Urothelium cell line (cell line): ENCODE measurements around the gene YWHAE.
"Not testable (repeated sequence)": the region's sequence is repeated elsewhere in the genome, so short reads cannot be mapped to it uniquely, and the experiment has no call there.

Source experiments
- DNase-seq: peaks from one replicate; pipeline ENCODE4 v3.0.0; 2011; ENCODE audit warnings: low spot score, mixed read lengths
- FAIRE-seq: peaks from 2 replicates; lab custom pipeline; 2011; peaks lifted over from hg19 to GRCh38; lab: Jason Lieb, UNC

Gene YWHAE

DNA sequence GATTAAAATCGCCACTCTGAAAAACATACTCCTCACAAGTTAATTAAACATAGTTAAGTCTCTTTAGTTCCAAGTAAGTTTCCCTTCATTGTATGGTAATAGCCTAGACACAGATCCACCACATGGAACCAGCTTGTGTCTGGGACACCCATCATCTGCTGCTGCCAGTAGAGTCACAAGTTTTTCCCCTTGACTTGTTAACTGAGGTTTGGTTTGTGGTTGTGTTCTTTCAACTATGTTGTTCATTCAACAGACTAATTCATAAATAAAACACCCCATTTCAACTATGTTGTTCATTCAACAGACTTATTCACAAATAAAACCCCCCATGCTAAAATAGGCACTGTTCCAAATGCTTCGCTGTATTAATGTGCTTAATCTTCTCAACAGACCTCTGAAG is 24.4 kb downstream of the YWHAE start:
- DNase-seq (no peak), FAIRE-seq (no peak)

- FAIRE-seq, result no peak
Observed at GRCh38 chr17:1374431-1375177, 25.4 kb downstream of the YWHAE start.

DNA sequence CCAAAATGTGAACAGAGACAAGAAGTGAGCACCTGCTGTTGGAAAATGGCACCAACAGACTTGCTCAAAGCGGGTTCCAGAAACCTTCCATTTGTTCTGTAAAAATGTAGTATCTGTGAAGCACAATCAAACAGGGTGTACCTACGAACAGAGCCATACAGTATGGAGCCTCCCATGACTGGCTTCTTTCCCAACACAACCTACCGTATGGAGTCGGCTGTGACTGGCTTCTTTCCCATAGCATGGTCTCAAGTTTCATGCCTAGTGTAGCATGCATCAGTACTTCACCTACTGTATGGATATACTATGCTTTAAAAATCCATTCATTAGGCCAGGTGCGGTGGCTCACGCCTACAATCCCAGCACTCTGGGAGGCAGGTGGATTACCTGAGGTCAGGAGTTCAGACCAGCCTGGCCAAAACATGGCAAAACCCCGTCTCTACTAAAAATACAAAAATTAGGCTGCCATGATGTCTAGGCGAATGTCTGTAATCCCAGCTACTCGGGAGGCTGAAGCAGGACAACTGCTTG is 26.2 kb downstream of the YWHAE start:
- no peak for FAIRE-seq
- DNase-seq, result no peak

More at GRCh38 chr17:1374431-1375177, 25.4 kb downstream of the YWHAE start:
- DNase-seq, result no peak

- no peak for FAIRE-seq
- no peak for DNase-seq
Observed at GRCh38 chr17:1372618-1373017, 27.4 kb downstream of the YWHAE start.

GRCh38 chr17:1371893-1372590 is 28.0 kb downstream of the YWHAE start:
- no peak for DNase-seq
- no peak for FAIRE-seq

DNA sequence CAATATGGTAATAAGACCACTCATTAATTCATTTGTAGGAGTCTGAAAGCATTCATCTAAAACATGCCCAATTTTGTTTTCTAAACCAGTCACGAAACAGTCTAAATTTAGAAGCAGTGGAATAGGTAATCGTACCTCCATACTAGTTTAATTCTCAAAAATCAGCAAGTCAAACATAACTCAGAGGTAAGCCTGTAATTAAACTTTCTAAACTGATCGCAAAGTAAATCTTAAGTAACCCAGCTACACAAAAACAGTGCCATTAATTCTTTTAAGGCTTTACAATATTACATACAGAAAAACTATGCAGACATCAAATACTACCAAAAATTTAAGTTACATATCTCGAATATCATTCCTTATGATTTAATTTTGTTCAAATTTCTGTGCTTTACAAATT is 31.4 kb downstream of the YWHAE start:
- no peak for DNase-seq
- FAIRE-seq, result no peak

DNA sequence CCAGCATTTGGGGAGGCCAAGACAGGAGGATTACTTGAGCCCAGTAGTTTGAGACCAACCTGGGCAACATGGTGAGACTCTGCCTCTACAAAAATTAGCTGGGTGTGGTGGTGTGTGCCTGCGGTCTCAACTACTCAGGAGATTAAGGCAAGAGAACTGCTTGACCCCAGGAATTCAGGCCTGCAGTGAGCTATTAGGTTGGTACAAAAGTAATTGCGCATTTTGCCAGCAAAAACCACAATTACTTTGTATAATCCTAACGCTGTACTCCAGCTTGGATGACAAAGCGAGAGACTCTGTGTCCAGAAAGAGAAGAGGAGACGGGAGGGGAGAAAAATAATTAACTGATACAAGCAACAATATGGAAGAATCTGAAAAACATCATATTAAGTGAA is 32.7 kb downstream of the YWHAE start:
- FAIRE-seq (no peak), DNase-seq (no peak)

DNA sequence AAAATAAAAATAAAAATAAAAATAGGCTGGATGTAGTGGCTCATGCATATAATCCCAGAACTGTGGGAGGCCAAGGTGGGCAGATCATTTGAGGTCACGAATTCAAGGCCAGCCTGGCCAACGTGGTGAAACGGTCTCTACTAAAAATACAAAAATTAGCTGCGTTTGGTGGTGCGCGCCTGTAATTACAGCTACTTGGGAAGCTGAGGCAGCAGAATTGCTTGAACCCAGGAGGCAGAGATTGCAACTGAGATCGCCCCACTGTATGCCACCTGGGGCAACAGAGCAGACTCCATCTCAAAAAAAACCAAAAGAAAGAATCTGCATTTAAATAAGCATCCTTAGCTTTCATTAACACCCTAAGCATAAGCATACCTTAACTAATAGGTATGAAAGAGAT is 33.8 kb downstream of the YWHAE start:
- DNase-seq, result no peak
- no peak for FAIRE-seq

GRCh38 chr17:1365445-1366039 is 34.5 kb downstream of the YWHAE start:
- peak; percentile 52 for DNase-seq
- FAIRE-seq, result no peak

GRCh38 chr17:1362964-1363363 is 37.1 kb downstream of the YWHAE start:
- no peak for DNase-seq
- FAIRE-seq, result no peak

DNA sequence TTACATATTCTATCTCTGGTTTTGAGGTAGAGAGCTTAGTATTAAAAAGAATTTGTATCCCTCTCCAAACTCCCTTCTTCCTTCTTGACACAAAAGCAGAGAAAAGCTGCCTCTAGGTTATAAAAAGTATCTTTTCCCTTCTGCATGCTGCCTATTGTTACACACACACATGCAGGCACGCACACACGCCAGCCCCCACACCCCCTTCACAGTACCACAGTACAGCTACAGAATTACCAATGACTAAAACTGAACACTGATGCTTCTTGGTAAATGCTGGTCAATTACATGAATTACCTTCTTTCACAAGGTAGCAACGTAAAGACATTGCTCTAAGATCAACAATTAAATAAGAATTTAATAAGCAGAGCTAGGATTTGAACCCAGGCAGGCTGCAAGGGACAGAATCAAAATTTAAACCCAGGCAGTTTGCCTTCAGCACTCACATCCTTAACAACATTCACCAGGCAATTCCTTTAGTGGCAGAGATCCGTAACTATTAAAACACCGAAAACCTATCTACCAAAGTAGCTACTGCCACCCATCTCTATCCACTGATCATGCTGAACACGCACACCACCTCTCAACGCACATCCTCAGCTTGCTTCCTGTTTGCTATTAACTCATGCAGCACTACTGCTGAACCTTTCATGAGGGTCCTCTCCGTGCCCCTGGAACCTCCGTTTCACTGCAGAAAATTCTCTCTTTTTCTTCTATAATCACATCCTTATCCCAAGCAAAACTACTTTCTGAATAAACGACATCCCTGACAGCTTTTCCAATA is 37.8 kb downstream of the YWHAE start:
- DNase-seq (no peak), FAIRE-seq (no peak)

- no peak for FAIRE-seq
Observed at GRCh38 chr17:1360975-1361374, 39.0 kb downstream of the YWHAE start.

DNA sequence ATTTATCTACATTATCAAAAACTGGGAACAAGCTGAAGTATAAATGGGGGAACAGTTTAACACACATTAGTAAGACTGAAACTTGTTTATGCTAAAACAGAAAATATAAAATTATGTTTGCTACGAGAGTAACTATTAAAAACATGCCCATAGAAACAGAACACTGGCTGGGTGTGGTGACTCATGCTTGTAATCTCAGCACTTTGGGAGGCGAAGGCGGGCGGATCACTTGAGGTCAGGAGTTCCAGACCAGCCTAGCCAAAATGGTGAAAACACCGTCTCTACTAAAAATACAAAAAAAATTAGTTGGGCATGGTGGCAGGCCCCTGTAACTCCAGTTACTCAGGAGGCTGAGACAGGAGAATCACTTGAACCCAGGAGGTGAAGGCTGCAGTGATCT is 39.7 kb downstream of the YWHAE start:
- DNase-seq, FAIRE-seq: not testable (repeated sequence)

More at GRCh38 chr17:1360975-1361374, 39.0 kb downstream of the YWHAE start:
- DNase-seq, result no peak

DNA sequence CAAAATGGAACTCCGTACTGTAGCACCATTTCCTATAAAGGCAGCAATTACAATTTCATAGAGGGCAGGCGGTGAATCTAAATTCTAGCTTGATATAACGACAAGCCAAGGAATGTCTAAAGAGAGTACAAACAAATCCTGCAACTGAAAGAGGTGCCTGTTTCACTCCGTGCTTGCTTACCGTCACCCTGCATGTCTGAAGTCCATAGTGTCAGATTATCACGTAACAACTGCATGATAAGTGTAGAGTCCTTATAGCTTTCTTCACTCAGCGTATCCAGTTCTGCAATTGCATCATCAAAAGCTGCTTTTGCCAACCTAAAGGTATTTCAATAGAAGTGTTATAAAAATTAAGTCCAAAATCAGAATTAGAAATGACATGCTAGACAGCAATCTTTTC is 46.0 kb downstream of the YWHAE start:
- DNase-seq (no peak), FAIRE-seq (no peak)

GRCh38 chr17:1352530-1352929 is 47.5 kb downstream of the YWHAE start:
- DNase-seq, FAIRE-seq: not testable (repeated sequence)

- FAIRE-seq (no peak), DNase-seq (no peak)
Observed at GRCh38 chr17:1351971-1352370, 48.1 kb downstream of the YWHAE start.

DNA sequence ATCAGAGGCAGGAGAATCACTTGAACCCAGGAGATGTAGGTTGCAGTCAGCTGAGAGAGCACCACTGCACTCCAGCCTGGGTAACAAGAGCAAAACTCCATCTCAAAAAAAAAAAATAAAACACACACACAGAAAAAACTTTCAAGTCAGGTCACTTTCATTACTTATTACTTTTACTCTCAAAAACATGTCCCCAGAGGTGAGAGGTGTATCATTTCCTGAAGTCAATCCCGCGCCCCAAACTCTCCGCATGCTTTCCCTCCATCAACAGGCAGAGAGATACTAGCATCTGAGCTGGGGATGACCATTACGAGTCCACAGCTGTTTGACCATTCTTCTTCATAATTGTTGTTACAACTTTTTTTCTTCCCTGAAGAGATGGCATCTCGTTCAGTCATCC is 48.7 kb downstream of the YWHAE start:
- no peak for FAIRE-seq
- no peak for DNase-seq

DNA sequence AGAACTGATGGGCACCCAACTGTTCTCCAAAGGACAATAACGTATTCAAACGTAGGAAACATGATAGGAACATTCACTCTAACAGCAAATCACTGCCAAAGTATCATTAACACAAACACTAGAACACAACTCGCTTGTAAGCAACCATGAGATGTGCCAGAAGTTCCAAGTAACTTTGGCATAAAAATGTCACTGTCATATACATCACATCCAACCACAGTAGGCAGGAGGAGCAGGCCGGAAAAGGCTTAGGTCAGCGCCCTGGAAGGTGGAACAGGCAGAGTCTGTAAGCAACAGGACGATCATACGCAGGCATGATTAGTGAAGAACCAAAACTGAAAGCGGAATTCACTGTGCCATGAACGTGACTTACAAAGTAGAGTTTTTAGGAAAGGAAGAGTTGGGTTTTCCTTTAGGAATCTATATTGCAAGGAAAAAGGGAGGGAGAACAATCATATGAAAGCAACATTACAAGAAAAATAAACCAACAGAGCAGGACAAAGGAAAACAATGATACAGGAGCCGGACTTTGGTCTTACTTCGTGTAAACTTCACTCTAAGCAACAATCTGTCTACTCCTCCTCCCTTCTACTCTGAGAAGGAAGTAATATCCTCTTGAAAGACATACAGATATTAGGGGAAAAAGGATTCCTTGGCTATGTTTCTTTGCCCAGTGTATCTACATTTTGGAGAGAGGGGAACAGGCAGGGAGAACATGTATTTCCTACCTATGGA is 52.3 kb downstream of the YWHAE start:
- FAIRE-seq (no peak), DNase-seq (no peak)

DNA sequence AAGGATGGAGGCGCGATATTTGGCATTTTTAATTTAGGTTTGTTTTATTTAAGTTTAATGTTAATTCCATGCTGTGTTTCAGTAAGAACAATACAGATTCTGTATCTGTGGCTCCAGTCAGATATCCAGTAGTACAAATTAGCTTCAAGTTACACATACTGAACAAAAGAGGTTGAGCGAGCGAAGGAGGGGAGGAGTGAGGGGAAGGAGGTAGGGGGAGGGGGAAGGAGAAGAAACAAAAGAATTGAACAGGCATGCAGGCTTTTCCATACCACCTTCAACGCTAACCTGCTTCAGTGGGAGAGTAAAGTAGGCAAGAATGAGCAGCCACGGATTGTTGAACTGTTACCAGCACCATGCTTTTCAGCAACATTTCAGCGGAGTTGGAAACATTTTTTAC is 55.5 kb downstream of the YWHAE start:
- FAIRE-seq (no peak), DNase-seq (no peak)

DNA sequence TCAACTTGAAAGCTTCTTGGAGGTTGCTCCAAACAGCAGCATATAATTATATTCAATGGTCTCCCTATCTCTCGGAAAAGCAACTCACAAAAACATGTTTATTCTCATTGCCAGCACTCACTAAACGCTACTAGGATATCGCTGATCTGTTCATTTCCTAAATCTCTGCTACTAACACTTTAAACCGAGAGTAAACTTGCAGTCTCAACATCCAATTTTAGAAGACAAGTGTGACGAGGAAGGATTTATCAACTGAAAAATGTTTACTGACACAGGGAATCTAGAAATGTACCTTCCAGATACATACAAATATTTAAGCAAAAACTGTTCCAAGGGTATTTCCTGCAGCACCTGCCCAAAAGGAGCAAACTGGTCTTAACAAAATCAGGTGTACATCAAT is 56.5 kb downstream of the YWHAE start:
- DNase-seq (no peak), FAIRE-seq (no peak)
